Raji (cell line): ENCODE data around the gene MB21D2.

Experiments used
- POLR2A ChIP-seq: IDR thresholded peaks from 2 replicates; pipeline ENCODE4 v1.6.1; 2011; ENCODE audit warnings: low read depth, low read length, control low read depth; ENCODE audit not compliant: insufficient read depth

Gene MB21D2

DNA sequence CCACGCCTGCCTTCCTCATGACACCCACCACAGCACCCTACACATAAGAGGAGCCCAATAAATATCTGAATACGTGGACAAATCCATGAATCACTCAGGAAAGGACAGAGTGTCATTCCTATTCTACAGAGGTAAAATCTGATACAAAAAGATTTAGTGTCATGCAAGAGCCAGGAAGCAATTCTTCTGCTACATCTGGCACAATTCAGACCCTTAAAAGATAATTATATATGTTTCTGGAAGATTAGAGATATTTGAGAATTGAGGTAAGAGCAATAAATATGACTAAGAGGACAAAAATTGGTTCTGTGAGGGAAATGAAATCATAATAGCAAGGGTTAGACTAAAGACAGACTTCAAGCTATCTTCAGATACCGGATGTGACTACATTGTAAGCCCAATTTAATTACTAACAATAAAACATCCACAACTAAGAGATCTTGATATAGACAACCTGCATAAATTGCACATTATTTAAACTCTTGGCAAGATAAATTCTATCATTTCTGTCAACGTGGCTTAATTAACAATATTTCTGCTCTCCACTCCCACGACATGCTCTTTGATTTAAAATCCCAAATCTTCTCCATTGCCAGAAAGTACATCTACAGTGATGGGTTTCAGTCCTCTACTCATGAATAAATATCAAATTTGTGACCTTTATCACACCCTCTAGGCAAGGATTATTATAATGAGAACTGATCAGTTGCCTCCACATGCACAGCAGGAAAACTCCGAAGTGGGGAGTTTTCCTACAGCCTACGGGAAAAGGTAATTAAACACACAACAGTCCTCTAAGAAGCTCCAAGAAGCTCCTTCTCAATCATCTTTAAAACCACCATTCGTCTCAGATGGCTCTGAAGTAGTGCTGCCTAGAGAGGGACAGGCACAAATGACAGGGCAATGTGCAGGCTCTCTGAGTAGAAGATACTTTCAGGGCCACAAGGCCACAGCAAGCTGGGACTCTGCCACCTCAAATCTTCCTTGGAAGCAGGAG lies 32.6 kb downstream of the MB21D2 start:
- no peak for TF ChIP-seq POLR2A

DNA sequence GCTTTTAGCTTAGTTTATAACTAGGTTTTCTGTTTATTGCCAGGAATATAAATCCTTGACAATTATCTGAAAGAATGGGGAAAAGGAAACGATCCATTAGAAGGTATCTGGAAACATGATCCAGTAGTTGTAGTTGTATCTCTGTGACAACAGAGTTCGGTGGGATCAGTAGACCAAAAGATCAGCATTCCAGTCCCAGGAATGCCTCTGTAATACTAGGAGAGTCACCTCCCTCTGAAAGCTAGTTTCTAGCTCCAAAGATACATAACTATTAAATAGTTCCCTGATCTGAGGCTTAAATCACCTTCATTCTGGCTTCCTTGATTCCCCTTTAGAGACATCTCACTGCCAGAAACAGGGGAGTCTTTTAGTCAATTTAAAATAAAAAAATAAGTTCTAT lies 34.1 kb downstream of the MB21D2 start:
- TF ChIP-seq POLR2A = no peak

DNA sequence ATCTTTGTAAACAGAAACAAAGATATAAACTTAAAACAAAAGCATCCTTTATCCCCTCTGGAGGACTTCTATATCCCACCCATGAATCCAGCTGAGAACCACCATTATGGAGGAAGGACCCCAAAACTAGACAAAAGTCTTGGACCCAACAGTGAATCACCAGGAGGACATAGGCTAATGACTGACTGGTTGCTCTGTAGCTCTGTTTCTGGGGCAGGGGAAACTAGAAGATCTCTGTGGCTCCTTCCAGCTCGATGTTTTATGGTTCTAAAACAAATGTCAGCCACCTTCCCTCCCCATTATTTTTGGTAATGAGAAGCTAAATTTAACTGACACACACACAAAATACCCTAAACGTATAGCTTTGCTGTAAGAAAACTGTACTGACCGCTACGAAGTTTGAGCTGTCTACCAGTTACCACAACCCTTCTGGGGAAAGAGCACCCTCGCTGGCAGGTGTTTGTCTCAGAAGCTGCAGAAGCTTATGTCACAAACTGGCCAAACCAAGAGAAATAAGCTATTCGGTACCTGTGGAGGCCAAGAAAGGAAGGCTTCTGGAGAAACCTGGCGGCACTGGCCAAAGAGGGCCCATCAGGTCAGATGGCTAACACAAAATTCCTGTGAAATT lies 36.4 kb downstream of the MB21D2 start:
- no peak for TF ChIP-seq POLR2A

DNA sequence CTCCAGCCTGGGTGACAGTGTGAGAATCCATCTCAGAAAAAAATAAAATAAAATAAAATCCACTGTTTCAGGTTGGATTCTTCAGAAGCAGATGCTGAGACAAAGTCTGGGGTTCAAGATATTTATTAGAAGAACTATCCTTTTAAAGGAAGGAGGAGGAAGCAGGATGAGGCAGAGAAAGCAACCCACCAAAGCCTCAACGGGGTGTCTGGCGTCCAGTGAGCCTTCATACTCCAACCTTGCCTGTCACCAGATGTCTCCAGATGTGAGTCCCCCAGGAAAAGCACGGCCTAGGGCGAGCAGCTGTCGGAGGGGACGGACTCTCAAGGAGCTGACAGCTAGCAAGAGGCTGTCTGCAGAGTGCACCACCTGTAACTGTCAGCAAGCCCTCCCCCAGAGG lies 37.3 kb downstream of the MB21D2 start:
- no peak for TF ChIP-seq POLR2A

DNA sequence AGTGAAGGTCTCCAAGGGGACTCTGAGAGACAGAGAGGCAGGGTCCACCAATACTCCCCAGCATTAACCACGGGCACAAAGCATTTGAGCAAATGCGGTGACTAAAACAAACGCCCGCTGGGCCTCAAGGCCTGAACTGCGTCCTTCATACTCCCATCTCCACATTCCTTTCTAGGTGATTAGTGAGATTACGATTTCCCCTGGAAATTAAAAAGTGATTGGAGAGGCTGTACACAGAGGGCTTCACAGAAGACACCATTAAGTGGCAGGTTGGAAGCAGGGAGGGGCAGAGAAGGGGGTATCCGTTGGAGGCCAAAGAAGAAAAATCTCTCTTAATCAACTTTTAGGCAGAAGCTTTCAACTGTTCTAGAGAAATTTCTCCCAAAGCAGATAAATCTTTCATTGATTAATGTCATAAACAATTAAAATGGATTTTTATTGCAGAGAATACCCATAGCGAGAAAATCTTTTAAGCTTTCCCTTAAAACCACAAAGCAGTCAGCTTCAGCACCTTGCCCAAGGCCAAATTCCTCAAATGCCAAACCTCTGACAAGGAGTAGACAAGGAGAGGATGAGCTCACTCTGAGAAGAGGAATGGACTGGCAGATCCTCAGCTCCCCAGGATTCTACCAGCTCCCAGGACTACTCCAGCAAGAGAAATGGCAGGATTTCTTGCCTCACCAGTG lies 38.2 kb downstream of the MB21D2 start:
- no peak for TF ChIP-seq POLR2A

DNA sequence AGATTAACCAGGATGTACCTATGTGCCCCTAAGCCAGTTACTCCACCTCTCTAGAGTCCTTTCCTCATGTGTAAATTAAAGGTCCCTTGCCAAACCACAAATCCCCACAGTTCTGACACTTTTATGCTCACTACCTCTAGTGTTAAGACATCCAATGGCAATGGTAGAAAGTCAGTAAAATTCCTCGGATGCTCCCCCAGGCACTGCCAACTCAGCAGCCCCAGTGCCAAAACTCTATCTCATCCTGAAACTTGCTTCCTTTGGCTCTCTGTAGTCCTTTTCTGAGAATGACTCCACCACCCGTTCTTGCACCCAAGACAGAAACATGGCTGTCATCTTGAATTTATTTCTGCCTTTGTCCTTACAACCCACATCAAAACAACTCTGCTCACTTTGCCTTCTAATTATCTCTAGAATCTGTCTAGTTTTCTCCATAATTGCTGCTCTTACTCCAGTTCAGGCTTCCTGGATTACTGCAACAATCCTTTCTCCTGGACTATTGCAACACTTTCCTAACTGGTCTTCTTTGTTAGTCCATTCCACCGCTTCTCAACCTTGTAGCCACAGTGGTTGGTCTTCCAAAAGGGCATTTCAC lies 41.6 kb downstream of the MB21D2 start:
- no peak for TF ChIP-seq POLR2A

DNA sequence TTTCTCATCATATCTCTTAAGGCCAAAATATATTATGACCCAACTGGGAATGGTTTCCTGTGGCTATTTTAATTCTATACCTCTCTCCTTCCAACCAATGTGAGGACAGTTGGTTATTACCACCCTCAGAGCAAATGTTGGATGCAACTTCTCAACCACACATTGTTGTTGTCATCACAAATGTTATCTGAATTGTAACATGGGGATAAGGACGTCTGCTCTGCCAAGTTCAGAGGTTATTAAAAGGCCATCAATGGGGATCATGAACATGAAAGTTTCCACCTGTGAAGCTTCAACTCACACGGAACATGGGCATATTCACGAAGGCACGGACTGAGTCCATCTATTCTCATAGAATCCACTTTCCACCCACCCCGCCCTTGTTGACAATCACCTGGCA lies 46.8 kb downstream of the MB21D2 start:
- no peak for TF ChIP-seq POLR2A

DNA sequence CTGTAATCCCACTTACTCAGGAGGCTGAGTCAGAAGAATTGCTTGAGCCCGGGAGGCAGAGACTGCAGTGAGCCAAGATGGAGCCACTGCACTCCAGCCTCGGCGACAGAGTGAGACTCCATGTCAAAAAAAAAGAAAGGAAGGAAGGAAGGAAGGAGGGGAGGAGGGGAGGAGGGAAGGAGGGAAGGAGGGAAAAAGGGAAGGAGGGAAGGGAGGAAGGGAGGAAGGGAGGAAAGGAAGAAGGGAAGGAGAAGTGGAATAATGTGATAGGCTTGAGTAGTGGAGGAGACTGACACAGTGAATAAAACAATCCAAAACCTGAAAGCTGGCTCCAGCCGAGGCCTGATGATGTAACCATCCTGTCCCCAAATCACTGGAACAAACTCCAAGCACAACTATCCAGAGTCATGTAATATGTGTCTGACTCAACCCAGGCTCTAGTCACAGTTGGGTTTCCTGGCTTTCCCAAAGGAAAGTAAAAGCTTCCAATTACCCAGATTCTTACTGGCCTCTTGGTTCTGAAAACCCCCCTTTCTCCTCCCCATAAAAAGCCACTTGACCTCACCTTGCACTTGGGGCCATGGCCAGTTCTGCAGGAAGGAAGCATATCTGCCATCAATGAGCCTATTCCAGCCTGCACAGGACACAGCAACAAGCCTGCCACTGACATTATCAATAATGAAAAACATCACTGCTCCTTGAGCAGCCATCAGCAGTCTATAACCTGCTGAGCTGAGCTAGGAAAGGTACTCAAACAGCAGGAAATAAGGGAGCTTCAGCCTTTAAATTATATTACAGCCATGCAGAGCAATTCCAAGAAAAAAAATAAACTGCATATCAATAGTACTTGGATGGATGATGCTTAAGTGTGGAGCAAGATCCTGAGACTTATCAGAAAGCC lies 48.3 kb downstream of the MB21D2 start:
- no peak for TF ChIP-seq POLR2A

DNA sequence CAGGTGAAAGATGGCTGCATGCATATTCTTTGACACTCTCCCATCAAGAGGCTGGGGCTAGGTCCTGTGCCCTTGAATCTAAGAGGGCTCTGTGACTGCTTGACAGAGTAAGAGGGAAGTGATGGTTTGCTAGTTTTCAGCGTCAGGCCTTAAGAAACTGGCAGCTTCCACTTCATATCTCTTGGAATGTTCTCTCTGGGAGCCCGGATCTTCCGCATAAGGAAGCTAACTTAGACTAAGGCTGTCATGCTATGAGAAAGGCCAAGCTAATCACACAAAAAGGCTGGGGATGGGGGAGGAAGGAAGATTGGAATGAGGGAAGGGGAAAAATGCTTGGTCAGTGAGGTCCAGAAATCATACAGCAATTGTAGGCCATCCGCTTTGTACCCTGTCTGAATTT lies 50.0 kb downstream of the MB21D2 start:
- TF ChIP-seq POLR2A = no peak

DNA sequence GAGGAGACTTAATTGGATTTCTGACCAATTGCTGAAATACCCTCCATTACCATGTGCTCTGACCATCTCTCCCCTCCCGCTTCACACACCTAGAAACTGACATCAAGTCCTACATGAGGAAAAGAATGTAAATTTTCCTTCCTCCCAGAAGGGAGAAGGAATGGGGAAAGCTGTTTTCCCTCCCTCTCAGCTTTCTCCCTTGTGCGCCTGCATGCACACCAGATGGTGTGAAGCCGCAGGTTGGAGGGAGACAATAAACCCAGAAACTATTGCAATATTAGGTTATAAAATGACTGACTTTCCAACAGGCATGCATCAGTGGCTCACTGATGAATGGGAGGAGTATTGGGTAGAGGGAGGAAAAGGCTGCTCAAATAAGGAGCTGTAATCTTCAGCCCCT lies 50.9 kb downstream of the MB21D2 start:
- no peak for TF ChIP-seq POLR2A

DNA sequence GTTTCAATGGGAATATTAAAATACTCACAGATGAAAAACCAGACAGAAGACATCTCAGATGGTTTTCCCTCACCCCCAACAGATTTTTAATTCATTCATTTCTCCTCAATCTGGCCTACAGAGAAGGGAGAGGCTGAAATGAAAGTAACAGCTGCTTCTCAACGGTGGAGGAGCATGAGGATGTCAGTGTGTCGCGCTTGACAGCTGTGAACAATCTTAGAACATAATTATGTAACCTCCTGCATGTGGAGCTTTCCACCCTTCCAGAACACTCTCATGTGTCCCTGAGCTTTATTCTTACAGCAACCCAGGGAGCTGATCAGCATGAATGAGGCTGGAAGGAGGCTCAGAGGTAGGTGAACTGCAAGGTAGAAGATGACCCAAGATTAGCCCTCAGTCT lies 52.7 kb downstream of the MB21D2 start:
- TF ChIP-seq POLR2A = no peak

DNA sequence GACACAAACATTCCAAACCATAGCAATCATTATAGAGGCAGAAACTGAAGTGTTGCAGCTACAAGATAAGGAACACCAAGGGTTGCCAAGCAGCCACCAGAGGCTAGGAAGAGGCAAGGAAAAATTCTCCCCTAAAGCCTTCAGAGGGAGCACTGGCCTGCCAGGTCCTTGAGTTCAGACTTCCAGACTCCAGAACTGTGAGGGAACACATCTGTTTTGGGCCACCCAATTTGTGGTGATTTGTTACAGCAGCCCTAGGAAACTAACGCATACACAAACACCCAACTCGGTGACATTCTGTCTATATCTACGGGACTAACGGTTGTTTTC lies 54.6 kb downstream of the MB21D2 start:
- TF ChIP-seq POLR2A = no peak

DNA sequence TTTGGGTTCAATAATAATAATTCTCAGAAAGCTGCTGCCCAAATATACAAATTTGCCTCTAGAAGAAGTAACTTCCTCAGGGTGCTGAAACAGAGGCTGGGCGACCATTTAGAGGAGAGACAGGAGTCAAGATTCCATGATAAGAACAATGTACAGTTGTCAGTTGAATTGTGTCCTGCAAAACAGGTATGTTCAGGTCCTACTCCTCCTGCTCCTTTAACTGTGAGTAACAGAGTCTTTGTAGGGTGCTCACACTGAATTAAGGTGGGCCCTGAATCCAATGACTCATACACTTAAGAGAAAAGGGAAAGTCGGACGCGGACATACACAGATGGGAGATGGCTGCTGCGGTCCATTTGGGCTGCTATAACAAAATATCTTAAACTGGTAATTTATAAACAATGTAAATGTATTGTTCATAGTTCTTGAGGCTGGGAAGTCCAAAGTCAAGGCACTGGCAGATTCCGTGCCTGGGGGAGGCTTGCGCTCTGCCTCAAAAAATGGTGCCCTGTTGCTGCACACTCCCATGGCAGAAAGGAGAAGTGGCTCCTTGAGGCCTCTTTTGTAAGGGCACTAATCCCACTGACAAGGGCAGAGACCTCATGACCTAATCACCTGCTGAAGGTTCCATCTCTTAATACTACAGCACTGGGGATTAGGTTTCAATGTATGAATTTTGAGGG lies 55.1 kb downstream of the MB21D2 start:
- no peak for TF ChIP-seq POLR2A

DNA sequence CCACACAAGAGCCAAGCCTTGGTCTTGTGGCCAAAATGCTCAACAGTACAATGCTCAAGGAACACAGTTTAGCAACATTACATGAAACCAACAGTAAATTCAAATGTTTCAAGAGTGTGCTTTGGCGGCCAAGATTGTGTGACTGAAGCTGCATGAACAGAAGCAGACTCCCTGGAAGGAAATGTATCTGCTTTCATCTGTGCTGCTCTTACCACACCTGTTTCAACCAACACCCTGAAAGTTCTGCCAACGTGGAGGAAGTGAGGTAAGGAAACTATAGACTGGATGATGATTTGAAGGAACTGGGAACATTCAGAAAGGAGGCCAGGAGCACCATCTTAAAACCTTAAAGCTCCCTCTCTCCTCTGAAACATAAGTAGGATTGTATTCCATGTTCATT lies 55.7 kb downstream of the MB21D2 start:
- TF ChIP-seq POLR2A = no peak

DNA sequence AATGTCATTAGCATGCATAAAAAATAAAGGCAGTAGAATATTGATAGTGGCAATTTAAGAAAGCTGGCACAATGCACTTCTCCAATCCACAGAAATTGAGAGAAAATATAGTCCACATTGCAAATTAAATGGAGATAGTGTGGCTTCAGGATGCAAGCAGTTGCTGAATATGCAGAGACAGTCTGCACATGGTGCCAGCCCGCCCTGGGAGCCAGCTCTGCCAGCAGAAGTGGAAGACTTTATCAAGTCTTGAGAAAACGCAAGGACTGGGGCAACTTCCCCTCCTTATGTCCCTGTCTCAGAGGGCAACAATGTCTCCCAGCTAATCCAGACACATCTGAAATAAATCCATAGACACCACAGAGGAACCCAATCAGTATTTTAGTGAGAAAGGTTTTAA lies 57.2 kb downstream of the MB21D2 start:
- TF ChIP-seq POLR2A = no peak
